GM19328 (cell line): ENCODE results near the gene TICAM1.

Experiments used
- ATAC-seq: cut with Tn5 transposase; IDR thresholded peaks from one replicate; pipeline ENCODE4 v1.9.1; 2021; ENCODE audit warnings: mild to moderate bottlenecking, moderate library complexity; ENCODE audit not compliant: unreplicated experiment

Gene TICAM1

GRCh38 chr19:4773047-4773640, 58.4 kb downstream of the TICAM1 start:
- no peak for ATAC-seq

GRCh38 chr19:4772566-4772965, 58.9 kb downstream of the TICAM1 start:
- no peak for ATAC-seq

DNA sequence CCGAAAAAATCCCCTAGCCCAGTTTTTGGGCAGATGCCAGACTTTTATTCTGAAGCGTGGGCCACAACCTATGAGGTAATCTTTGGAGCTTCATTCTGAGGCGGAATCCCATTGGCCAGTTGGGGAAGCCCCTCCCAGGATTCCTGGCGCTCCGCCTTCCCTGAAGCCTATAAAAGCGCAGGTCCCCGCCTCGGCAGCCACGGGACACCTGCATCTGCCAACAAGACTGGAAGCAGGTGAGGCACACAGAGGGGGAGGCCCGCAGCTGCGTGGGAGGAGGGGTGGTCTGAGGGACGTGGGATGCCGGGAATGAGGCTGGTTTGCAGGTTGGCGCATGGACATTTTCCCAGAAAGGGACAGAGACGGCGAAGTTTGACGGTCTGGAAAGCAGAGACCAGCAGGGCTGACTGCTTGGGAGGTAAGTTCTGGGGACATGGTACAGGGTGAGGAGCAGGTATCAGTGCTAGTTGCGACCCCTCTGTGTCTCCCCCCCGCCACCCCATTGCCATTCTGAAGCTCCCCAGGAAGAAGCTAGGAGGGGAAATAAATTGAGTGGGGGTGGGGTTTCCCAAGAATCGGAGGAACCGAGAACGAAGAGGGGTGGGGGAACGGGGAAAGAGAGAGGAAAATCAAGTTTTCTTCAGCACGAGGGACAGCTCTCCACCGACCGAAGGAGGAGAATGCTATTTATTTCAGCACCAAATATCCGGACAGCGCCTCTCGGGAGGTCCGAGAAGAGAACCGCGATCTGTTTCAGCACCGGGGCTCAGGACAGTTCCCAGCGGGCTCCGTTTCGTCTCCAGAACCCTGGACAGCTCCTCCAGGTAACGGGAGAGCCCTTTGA, 62.4 kb downstream of the TICAM1 start:
- no peak for ATAC-seq
